Activated CD4-positive, CD25-positive, alpha-beta regulatory T cell treated with anti-CD3 and anti-CD28 coated beads, Interleukin-2, amount 50 U/mL, for 16 hours (primary cell): Measurements from ENCODE around the gene MYH9.
A peak's percentile ranks its signal among the peaks of the same experiment; 100 is the strongest.

Experiments
- DNase-seq: peaks from one replicate; pipeline ENCODE4 v3.0.0-alpha.2; 2020; ENCODE audit warnings: low read depth, low spot score

Gene MYH9

DNA sequence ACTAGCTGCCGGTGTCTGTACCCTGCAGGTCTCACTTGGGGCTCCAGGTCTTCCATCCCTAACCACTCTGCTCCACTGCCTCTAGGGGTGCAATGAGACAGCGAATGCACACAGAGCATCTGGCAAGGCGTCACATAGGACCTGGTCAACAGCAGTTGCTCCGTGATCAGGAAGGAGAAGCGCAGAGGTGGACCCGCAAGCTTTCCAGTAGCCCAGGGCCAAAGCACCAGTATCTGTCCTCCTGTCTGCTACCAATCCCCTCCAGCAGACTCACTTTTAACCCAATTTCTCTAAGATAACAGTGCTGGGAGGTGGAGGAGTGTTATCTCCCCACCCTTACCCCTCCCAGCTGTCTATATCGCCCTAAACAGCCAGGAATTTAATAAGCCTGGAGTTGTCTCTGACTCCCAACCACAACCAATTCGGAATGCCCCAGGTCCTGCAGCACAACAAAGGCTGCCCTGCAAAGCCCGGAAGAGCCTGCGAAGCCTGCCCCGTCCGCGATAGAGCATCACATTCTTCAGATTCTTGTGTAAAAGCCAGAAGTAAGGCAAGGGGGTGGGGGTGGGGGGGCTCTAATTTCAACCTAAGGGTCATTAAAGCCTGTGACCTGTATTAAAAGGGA lies 19.3 kb downstream of the MYH9 start:
- DNase-seq = no peak

DNA sequence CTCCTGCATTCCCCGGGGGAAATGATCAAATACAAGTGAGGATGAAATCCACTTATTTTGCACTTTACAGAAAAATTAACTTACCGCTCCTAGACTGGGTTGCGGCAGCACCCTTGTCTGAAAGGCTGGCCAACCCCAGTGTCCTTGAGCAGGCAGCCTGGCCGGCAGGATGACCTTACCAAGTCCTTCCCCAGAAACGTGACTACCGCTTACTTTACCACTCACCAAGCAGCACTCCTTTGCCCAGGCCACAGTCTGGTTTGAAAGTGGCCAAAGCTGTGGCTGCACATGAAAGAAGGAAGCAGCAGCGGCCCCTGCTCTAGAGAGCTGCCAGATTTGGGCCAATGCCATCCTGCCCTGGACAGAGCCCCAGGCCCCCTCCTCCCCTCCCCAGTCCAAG lies 20.3 kb downstream of the MYH9 start:
- no peak for DNase-seq

DNA sequence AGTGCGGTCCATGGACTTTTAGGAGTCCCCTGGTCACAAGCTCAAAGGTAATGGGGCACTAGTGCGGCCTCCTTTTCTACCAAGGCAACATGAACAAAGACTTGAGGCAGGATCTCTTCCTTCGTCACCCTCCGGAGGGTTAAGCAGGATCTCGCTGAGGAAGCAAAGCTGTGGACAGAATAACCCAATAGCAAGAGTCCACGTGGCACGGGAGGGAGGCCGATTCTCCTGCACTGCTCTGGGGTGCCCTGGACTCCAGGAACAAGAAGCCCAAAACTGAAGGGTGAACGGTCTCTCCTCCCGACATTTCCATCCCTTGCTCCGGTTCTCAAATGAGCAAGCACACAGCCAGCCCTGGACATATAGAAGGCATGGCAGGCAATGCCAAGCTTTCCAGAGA lies 20.7 kb downstream of the MYH9 start:
- no peak for DNase-seq

DNA sequence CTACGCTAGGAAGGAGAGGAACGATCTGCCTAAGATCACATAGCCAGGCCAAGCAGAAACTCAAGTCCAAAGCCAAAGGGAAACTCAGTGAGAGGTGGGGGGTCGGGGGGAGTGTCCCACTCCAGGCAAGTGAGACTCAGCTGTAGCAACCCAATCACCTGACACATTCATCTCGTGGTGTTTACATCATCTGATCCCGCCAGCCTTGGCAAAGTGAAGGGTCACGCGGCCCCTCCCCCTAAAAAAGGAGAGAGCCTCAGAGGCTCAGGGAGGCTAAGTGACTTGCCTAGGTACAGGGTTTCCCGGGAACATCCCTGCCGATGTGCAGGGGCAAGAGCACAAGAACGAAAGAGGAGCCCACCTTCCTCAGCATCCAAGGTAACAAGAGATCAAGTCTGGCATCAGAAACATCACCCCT lies 21.5 kb downstream of the MYH9 start:
- DNase-seq = no peak

DNA sequence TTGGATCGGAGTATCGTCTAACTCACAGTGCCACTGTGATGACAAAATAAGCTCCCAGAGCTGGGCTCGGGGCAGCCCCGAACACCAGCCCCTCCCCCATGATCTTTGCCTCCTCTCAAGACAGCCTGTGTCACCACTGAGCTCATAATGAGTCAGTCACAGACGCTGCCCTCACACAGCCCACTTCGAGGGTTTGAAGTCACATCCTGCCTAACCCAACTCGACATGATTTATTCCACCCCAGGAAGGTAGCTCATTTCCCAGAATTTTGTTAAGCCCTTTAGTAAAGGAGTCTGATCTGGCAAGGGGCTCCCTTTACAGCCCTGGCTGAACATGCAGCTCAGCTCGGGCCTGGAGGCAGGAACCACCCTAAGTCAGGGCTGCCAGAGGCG lies 22.8 kb downstream of the MYH9 start:
- peak; percentile 77 for DNase-seq

DNA sequence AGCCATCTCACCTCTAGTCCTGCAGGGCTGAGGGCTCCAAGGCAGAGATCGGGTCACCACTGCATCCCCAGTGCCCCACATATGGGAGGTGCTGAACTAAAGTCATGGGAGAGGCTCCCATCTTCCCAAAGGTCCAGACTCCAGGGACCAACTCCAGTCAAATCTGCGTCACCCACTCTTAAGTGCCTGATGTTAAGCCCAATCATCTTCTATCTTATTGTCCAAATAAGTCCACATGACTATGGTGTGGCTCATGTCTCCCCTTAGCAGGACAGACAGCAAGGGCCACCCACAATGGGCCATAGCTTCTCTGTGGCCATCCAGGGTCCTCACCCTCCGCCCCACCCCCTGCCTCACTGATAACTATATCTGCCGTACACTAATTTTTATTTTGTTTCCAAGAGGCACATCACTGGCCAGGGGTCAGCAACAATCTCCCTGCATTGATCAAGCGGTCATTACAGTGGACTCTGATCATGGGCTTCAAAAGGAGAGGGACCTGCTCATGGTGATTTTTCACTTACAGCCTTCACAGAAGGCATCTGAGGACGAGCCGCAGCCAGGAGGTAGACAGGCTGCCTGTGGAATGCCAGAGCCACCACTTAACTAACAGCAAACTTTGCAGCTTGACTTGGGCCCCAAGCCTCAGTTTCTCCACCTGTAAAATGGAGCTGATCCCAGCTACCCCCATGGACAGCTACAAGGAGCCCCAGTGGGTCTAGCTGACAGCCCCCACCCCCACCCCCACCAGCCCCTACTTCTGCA lies 23.3 kb downstream of the MYH9 start:
- no peak for DNase-seq

DNA sequence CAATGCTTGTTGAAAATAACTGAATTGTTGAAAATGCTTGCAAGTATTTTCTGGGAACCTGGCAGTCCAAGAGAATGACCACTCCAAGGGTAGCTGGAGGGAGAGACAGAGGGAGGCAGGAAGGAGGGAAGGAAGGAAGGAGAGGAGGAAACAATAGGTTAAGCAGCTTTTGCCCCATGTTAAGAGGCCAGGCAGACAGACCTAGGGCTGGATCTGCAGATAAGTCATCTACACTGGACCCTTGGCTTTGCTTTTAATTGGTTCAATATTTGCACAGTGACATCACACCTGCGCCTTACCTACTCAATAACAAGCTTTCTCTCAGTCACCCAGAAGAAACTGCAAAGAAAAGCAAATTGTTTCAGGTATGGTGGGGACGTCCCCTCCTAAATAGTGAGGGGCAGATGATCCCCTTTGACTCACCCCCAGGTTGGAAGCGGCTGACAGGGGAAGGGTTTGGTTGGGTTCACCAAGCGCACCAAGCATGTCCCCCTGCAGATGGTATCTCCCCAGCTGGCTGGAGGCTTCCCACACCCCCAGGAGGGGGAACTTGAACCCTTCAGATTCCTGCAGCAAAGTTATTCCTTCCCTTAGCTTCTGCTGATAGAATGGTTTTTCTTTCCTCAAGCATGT lies 24.3 kb downstream of the MYH9 start:
- no peak for DNase-seq

DNA sequence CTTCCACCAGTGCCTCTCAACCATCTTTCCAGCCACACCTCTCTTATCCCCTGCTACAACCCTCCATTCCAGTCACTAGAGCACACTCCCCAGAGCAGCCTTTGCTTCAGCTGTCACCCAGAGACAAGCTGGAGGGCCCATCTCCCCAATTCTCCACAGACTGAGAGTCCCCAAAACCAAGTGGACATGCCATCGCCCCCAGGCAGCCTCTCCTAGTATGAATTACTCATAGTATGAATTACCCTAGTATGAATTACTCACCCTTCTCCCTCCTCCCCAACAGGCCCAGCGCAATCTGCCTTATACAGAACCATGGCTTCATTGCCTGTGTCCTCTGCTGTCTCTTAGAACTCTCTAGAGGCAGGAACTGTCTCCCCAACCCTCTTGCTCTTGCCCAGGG lies 24.8 kb downstream of the MYH9 start:
- no peak for DNase-seq

DNA sequence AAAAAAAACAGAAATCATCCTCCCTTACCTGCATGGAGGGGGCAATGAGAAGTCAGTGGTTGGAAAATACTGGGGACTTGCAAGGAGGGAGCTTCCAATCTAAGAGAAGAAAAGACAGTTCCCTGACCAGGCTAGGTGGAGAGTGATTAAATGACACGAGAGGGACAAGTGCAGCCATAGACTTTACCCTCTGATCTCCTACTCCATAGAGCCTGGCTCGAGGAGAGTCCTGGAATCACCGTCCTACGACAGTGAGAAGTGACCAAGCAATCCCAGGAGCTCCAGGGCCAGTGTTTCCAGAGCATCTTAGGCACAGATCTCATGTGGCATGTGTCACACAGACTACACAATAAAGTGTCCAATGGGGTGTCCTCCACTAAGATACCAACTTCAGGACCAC lies 25.7 kb downstream of the MYH9 start:
- DNase-seq = no peak

DNA sequence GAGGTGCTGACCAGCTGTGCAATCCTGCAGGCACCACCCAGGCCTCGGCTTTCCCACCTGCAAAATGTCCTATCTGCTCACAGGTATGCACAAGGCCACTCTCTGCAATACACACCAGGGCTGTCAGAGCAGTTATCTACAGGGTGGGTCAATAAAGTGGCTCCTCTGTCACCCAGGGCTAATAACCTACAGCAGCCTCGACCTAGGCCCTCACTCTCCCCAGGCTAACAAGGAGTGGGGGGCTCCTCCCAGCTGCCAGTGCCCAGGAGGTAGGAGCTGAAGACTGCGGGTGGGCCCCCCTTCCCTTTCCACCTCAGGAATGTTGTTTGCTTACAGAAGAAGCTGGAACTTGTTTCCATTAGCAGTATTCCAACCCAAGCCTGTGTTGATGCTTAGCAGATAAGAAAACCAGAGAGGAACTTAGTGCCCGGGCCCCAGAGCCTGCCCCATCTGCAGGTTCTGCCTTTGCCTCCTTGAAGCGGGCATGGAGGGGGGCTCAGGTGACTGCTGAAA lies 26.8 kb downstream of the MYH9 start:
- DNase-seq = no peak

DNA sequence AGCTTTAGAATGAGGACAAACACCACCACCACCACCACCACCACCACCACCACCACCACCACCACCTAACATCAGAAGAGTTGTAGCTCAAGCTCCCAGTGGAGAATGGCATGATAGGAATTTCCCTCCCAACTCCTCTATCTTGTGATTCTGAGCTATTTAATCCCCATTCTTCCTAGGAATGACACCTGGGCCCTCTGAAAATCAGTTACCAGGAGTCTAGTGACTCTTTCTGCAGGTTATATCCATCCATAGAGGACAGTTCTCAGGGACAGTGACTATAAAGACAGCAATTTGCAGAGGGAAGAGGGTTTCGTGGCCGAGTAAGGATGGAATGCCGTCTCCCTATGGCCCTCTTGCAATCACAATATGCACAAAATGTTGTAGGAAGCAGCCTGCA lies 27.8 kb downstream of the MYH9 start:
- DNase-seq = no peak

DNA sequence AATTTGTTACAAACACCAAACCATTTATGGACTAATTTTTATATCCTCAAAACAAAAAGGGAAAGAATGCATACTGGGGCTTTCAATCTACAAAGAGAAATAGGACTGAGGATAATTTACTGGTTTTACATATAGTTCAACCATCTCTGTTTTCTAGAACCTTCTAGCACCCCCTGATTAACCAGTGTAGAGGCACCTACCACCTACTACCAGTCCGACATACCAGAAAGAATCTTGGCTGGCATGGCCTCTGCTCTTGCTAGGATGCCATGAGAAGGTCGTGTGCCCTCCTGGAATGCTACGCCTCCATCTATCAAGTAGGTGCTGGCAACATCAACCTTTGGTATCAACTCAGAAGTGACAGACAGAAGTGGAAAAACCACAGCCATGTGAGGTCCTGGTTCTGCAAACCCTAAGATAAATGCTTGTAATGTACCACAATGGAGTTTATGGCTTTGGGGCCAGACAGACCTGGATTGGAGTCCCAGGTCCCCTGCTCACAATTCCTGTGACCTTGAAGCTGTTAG lies 28.2 kb downstream of the MYH9 start:
- no peak for DNase-seq

DNA sequence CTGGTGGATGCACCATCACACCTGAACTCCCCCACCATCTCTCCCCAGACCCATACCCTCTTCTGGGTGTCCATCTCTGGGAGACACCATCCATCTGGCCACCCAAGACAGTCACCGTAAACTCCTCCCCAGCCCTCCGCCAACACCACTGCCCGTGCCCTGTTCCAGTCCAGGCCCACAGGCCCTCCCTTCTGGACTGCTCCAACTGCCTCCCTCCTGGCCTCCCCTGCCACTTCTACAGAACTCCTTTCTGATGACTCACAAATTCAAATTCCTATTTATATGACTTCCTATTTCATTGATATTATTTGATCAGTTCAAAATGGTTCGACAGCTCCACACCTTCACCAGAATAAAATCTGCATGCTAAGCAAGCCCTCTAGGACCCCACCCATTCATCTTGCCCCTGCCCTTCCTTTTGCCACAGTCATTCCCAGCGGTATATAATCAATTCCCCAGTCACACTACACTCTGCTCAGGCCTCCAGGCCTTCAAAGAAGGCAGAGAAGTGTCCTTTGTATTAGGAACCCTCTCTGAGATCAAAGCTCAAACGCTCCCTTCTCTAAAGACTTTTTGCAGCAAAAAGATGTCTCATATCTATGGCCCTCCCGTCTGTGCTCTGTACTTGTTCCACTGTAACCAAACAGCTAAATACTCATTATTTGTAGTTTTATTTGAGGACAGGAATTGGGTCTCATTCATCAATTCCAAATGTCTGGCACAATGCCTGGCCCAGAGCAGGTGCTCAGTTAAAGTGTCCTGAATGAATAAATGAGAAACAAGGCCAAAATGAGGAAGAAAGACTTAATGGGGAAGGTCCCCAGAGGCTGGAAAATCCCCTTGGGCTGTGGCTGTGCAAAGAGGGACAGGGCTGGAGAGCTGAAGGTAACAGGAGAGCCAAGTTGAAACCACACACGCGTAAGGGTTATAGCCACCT lies 29.0 kb downstream of the MYH9 start:
- DNase-seq = no peak

DNA sequence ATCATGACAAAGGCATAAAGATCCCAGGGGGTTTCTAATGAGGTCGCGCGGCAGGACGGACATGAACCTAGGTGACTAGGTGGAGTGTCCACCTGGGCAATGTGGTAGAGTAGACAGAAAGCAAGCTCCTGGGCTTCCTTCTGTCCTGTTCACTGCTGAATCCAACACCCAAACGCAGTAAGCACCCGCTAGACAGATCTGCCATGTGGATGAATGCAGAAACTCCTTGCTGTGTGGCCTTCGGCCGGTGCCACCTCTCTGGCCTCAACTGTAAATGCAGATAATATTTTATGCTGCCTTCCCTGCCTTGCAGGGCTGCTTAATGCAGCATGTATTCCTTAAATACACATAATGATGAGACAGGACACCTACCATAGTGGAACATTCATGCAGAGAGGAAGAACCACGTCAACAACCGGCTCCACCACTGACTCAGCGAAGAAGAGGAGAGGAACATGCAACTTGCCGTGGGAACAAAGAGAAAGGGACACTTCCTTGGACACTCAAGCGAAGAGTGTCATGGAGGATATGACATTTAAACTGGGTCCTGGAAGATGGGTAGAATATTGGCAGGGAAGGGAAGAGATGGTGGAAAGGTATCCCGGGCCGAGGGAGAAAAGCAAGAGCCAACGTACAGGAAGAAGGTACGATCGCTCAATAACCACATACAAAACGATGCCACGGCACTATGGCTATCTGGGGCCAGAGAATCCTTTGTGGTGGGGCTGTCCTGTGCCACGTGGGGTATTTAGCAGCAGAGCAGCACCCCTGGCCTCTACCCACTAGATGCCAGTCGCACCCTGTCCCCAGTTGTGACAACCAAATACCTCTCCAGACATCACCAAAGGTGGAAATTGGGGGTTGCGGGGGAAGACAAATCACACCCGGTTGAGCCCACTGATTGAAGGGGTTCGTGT lies 30.8 kb downstream of the MYH9 start:
- no peak for DNase-seq

DNA sequence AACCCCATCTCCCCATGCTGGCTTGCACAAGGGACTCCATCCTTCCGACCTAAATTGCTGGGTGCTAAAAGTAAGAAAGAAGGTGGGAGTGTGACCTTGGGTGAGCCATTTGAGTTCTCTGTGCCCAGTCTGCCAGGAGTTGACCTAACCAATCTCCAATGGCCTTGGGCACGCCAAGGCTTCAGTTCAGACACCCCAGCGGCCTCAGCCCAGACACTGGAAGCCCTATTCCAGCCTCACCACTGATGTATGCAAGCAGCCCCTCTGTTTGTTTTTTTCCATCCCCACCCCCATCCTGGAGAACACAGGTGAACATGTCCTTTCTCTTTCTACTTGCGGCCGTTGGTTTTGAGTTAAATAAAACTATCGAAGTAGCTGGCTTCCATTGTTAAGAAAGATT lies 31.9 kb downstream of the MYH9 start:
- DNase-seq = no peak

DNA sequence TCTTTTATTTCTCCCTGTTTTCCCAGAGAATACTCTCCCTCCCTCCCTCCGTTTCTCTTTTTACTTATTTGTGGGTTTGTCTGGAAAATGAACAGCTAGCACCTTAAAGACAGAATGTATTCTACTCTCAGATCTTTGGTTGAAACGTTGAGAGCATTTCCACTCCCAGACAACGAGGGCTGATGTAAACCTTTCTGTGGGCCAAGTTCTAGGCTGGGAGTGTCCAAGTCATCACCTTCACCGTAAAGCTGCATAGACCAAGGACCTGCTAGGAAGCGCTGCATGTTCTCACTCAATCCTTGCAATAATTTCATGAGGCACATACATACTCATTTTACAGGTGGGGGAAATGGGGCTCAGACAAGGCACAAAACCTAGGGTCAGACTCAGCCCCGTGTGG lies 32.4 kb downstream of the MYH9 start:
- DNase-seq = no peak

DNA sequence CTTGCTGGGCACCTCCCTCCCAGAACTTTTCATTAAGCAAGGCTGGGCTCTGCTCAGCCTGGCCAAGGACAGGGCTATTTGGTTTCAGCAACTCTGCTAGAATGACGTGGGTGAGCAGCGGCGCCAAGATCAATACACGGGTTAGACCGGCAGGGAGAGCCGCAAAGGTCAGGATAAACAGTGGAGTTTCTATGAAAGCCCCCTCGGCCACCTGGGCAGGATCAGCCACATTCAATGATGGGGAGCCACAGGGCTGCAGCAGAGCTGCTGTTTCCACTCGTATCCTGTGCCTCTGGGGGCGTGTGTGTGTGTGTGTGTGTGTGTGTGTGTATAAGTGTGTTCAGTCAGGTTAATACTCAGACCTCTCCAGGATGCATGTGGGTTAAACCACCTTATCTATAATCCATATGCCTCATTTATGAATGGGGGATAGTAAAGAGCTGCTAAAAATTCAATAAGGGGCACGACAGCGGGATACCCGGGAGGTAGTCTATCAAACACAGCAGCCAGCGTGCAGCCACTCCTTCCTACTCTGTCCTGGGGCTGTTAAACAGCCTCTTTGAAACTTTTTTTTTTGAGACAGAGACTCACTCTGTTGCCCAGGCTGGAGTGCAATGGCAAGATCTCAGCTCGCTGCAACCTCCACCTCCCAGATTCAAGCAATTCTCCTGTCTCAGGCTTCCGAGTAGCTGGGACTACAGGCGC lies 34.8 kb downstream of the MYH9 start:
- no peak for DNase-seq

DNA sequence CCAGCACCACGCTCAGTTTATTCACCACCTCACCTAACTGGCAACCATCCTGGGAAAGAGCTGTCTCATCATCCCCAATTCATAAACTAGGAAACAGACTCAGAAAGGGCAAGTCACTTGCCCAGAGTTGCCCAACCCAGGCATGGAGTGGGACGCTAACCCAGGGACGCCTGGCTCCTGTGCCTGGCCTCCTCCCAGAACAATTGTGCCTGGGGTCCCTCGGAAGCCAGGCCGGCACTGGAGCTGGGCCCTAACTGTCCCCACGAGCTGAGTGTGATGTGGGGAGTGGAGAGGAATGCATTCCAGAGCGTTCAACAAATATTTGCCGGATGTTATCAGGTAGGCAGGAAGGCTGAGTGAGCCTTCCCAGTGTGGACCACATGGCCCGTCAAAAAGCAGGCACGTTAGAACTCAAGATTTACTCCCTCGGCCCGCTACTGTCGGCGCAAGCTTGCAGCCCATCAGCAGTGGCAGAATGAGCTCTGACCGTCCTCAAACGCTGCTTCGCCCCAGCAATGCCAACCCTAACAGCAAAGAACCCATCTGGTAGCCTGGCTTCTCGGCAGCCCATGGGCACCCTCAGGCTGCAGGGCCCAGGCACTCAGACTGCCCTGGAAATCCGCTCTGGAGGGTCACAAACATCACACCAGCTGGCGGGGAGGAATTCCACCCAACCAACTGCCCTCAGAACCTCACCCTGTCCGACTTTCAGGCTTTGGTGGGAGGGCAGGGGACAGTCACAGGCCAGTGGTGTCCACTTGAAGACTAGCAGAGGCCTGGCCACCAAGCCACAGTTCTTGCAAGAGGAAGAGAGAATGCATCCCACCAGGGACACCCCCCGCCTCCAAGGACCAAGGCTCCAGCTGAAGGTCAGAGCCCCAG lies 35.6 kb downstream of the MYH9 start:
- no peak for DNase-seq
